IPS-NIHi11 (cell line): ENCODE results near the gene FBXL7.

Experiments
- DNase-seq: peaks from one replicate; pipeline ENCODE4 v3.0.0; 2012; ENCODE audit warnings: mixed read lengths, low spot score

FBXL7 gene

GRCh38 chr5:15544039-15544438 lies 44.1 kb downstream of the FBXL7 start:
- DNase-seq, result no peak

DNA sequence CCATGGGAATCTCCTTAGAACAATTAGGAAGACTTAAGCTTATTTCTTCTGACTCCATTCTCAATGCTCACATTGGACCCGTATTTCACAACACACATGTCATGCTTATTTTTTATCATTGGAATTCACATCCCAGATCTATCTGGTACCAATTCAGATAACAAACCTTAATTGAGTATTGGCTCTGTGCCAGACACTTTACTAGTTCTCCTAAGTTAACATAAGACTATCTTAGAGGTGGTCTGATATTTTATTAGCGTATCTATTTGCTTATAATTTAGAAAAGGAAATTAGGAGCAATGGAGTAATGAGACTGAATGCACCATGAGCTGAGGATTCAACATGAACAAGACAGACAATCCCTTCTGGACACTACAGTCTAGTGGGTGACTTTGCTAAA lies 45.1 kb downstream of the FBXL7 start:
- no peak for DNase-seq

DNA sequence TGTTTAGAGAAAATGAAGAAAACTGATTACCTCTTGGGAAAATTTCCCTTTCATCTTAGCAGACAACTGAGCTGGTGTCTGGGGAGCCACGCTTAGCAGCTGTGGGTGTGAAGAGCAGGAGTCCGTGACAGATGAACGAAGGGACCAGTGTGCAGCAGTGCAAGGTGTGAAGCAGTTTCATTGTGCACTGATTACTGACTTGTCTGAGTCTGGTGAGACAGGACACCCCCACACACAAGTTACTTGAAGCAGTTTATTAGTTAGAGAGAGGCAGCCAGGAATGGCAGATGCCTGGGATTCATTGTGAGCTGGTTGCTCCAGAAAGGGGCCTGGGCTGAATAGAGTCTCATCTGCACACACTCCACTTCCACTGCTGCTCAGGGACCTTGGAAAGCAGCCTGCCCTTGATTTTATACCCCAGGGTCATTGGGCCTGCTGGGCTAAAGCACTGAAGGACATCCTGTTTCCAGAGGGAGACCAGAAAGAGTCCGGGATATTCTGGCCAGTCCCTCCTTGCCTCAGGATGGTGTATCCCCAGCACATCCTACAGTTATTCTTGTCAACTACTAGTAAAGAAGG lies 47.4 kb downstream of the FBXL7 start:
- no peak for DNase-seq

GRCh38 chr5:15549961-15550360 lies 50.0 kb downstream of the FBXL7 start:
- DNase-seq, result no peak

DNA sequence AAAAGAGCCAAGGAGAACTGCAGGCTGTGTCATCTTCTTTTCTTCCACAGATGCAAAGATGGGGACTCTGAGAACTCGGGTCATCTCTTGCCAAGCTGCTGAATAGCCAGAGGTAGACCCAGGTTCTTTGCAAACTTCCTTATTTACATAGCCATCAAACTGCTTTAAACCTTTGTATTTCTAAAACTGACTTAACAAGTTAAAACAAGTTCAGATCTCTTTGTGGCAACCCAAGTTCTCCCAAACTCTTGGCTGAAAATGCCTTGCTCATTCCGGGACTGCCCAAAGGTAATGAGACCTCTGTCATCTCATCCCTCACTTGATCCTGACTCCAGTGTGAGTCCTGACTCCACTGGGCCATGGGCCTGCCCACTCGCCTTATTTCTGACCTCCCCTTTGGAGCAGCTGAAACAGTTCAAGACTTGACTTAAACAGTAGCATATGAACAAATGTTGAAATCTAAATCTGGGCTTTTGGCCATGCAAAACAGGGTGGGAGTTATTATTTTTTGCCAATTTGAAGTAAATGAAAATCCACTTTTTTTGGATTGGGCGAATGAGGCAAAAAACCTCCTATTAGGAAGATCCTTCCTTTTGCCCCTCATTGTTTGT lies 50.6 kb downstream of the FBXL7 start:
- DNase-seq, result no peak

- DNase-seq, result no peak
These were observed 51.1 kb downstream of the FBXL7 start for GRCh38 chr5:15551113-15551504.

DNA sequence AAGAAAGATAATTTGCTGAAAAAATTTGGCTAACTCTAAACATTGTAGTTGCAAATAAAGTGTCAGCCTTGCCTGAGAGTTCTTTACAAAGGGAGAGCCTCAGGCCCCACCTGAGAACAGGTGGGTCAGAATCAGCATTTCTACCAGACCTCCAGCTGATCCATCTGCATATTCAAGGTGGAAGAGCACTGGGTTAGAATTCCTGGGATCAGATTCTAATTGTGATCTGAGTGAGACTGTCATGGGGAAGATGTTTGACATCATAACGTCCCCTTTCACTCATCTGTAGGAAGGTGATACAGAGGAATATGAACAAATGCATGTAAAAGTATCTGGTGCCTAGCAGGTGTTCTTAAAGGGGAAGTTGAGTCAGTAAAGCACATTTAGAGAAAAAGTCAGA lies 54.6 kb downstream of the FBXL7 start:
- peak; percentile 38 for DNase-seq

DNA sequence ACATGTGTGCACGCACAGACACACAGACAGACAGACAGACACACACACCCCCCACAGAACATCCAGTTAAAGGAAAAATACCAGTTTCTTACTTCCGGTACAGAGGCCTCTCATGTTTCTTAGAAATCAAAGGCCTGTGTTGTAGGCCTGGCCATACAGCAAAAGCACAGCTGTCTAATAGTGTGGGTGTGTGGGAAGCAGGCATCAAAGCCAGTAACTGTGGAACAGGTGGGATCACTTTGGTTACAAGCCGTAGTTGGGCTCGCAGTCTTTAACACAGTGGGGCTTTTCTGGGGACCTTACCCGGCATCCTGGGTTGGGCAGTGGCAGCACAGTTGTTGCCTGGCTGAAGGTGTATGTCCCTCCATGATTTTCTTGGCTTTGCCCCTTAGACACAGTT lies 55.2 kb downstream of the FBXL7 start:
- DNase-seq, result no peak

DNA sequence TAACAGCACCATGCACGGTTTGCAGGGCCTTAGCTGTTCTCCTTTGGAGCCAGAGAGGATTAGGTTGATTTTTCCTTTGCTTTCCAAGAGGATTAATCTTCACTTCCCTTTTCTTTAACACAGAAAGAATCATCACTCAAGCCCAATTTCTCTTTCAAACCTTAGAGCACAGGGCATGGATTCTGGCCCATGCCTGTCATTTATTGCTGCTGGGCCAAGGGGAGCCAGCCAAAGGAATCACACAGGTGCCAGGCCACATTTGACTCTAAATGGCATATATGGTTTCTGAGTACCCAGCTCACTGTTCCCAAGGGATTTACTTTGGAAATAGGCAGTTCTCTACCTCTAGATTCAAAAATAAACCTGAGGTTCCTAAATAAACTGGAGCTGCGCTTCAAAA lies 58.3 kb downstream of the FBXL7 start:
- no peak for DNase-seq

DNA sequence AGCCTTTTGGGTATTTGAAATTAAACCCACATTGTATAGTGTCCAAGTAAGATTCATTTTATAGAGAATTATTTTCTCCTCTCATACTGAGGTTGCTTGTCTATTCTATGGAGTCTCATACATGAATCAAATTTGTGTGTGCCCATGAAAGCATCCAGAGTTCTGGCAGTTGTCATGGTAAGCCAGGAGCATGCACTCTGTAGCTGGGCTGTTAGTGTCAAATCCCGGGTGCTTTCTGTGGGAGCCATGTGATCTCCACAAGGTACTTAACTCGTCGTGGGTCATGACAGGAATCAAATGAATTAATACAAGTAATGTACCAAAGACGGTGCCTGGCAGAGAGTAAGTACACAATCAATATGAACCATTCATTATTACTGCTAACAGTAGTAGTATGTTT lies 58.7 kb downstream of the FBXL7 start:
- DNase-seq, result no peak

DNA sequence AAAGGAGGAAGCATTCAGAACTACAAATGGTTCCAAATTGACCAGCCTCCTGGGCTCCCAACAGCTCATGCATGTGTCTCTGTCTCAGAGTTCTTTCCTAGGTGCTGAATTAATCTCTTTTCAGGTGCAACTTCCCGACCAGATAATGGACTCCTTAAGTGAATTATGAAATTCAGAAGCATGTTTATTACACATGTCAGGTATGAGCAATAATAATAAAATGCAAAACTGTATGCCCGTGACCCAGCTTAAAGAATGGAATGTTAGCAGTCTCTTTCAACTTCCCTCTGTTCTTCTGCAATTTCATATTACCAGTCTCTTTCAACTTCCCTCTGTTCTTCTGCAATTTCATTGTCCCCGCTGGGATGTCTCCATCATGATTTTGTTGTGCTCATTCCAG lies 60.4 kb downstream of the FBXL7 start:
- DNase-seq, result no peak

- DNase-seq, result no peak
These were observed 64.5 kb downstream of the FBXL7 start for GRCh38 chr5:15564523-15564922.

DNA sequence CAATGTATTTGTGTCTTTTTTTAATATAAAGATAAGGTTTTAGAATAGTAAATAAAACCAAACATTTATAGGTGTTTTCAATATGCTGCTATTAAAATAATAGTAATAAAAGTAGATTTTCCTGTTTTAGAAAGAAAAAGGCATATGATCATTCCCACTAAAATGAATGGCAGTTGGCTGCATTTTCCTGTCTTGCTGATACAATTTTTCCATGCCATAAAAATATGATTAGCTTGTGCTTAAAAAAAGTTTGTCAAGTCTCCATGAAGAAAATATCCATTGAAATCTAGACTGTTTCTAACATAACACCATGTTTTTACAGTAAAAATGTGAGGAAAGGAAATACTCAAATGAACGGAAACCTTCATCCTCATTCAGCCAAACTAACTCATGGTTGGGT lies 65.0 kb downstream of the FBXL7 start:
- no peak for DNase-seq

GRCh38 chr5:15566306-15566705 lies 66.3 kb downstream of the FBXL7 start:
- no peak for DNase-seq

DNA sequence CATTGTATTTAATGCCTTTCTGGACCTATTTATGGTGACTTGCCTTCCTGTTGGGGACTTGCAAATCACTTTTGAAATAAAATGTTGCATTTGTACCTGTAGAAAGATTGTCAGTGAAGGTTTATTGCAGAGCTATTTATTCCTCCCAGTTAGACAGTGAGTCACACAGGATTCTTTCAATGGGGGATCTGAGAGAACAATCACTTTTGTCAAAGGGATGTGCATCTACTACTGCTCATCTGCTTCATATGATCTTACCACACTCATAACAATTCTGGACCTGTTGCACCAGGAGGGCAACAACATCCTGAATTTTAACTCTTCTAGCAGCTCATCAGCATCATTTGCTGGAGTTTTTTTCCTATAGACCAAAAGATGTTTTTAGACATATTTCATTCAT lies 66.8 kb downstream of the FBXL7 start:
- DNase-seq, result no peak

DNA sequence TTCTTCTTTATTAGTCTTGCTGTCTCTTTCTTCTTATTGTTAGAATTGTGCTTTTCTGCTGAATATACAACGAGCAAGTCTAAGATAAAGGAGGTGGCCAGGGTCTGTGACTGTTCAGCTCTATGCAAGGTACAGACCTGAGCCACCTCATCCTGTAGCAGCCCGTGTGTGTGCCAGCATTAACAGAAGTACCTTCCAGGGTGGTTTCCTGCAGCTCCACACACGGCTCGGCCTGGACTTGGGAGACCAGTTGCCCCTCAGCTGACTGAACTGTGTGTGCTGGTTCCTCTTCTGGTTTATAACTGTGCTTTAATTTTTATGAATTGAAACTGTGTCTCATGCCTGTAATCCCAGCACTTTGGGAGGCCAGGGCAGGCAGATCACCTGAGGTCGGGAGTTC lies 70.5 kb downstream of the FBXL7 start:
- DNase-seq, result no peak

DNA sequence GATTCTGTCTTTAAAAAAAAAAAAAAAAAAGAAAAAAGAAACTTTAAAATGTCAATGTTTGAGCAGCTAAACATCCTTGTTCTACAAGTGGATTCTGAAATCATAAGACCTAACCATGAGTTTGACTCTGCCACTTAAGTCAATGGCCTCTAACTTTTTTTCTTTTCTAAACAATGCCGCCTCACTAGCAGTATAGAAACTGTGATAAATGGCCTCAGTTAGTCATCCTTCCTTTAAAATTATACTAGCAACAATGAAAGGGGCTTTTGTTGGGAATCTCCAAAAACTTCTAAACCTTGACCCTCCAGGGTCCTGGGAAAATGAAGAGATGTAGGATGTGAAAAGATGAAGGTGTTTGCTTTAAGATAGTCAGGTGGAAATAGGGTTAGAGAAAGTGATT lies 71.1 kb downstream of the FBXL7 start:
- no peak for DNase-seq

GRCh38 chr5:15571618-15572017 lies 71.6 kb downstream of the FBXL7 start:
- DNase-seq, result no peak

- DNase-seq, result no peak
These were observed 73.6 kb downstream of the FBXL7 start for GRCh38 chr5:15573590-15573989.

DNA sequence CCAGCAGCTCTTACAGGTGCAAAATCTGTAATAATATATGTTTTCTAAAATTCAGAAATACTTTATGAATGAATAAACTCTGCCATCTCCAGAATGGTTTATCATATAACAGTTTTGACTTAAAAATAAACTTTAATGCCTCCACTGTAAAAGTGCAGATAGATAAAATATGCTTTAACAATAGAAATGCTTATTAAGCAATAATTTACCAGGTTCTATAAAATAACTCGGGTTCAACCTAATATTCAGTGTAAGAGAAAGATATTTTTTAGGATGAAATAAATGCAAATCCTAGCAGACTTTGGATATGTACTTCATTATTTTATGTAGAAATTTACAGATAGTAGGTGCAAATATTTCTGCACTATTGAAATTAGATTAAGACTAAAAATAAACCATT lies 74.1 kb downstream of the FBXL7 start:
- no peak for DNase-seq

DNA sequence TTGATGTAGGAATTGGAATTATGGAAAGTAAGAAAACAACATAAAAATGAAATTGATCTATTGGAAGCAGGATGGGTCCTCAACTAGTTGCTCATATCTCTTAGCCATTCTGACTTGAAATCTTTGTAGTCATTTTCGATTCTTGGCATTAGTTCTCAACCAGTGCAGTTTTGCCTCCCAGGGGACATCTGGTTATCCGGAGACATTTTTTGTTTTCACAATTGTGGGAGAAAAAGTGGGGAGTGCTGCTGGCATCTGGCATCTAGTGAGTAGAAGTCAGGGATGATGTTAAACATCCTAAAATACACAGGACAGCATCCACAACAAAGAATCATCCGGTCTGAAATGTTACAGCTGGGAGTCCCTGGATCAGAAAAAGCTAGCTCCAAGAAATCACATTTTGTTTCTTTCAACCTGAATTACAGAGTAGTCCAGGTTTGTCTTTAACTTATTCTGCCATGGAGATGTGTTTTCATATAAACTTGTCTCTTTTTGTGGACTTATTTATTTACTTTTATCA lies 74.9 kb downstream of the FBXL7 start:
- no peak for DNase-seq

- no peak for DNase-seq
These were observed 75.7 kb downstream of the FBXL7 start for GRCh38 chr5:15575666-15576065.

- DNase-seq, result no peak
These were observed 77.2 kb downstream of the FBXL7 start for GRCh38 chr5:15577132-15577531.

GRCh38 chr5:15577831-15578230 lies 77.9 kb downstream of the FBXL7 start:
- no peak for DNase-seq
